ENCODE results near the gene CCL3. TPM values are rescaled to one million over a fixed set of nuclear protein-coding genes. Genes with fewer than 3 reads are reported as not detected.
"Not testable (repeated sequence)": the region's sequence is repeated elsewhere in the genome, so short reads cannot be mapped to it uniquely, and the experiment has no call there.

The CCL3 gene
- total RNA-seq, 1 donor from 2014 or later, result 3.6 TPM

GRCh38 chr17:36095992-36096391 lies 6.0 kb upstream of the CCL3 start:
- peaks cover 2% of the 10 kb centered on the region for H3K4me1 Mint-ChIP-seq (ENCODE audit: low read depth, unreplicated experiment)
- H3K9ac ChIP-seq (ENCODE audit: low read length), result no peak overlapping the region
- no peak overlapping the region for H3K27ac ChIP-seq (ENCODE audit: low read depth, low read length)
- no peaks in the 10 kb centered on the region for H3K9me3 ChIP-seq (ENCODE audit: insufficient read depth, low read depth, low read length)
- TF ChIP-seq CTCF (IDR thresholded peaks at IDR 0.05; ENCODE audit: insufficient read depth, low read depth, low read length) (no peak), EZH2 (IDR thresholded peaks at IDR 0.05; ENCODE audit: insufficient read depth, low read length) (no peak)
- H3K4me2 ChIP-seq (ENCODE audit: low read length), result no peak overlapping the region
- no peaks in the 10 kb centered on the region for H3K9me3 Mint-ChIP-seq (ENCODE audit: unreplicated experiment)
- no peaks in the 10 kb centered on the region for H4K20me1 ChIP-seq (ENCODE audit: insufficient read depth, low read length)
- no peak overlapping the region for H3K27ac Mint-ChIP-seq (ENCODE audit: unreplicated experiment)
- no peaks in the 10 kb centered on the region for H3K79me2 ChIP-seq (ENCODE audit: insufficient read depth, low read length)
- no peaks in the 10 kb centered on the region for H3K4me1 ChIP-seq (ENCODE audit: insufficient read depth, low read length)
- H3K27me3 ChIP-seq (ENCODE audit: insufficient read depth, low read length), result no peaks in the 10 kb centered on the region
- no peaks in the 10 kb centered on the region for H3K27me3 Mint-ChIP-seq (ENCODE audit: low read depth, unreplicated experiment)
- no peak overlapping the region for H3K4me3 Mint-ChIP-seq (ENCODE audit: unreplicated experiment)
- no peak for FAIRE-seq
- no peaks in the 10 kb centered on the region for H3K36me3 Mint-ChIP-seq (ENCODE audit: low read depth, unreplicated experiment)
- no peak overlapping the region for H2AFZ ChIP-seq (ENCODE audit: low read depth, low read length)
- no peaks in the 10 kb centered on the region for H3K36me3 ChIP-seq (ENCODE audit: insufficient read depth, low read length)
- no peak overlapping the region for H3K4me3 ChIP-seq (ENCODE audit: insufficient read depth, low read depth, low read length)
- DNase-seq (ENCODE audit: low read depth), result no peak

- H3K36me3 Mint-ChIP-seq (ENCODE audit: low read depth, unreplicated experiment), result no peaks in the 10 kb centered on the region
- TF ChIP-seq CTCF (IDR thresholded peaks at IDR 0.05; ENCODE audit: insufficient read depth, low read depth, low read length), result no peak
- TF ChIP-seq EZH2 (IDR thresholded peaks at IDR 0.05; ENCODE audit: insufficient read depth, low read length), result no peak
- no peak overlapping the region for H2AFZ ChIP-seq (ENCODE audit: low read depth, low read length)
- H3K4me1 Mint-ChIP-seq (ENCODE audit: low read depth, unreplicated experiment), result peaks cover 11% of the 10 kb centered on the region
- no peaks in the 10 kb centered on the region for H3K27me3 Mint-ChIP-seq (ENCODE audit: low read depth, unreplicated experiment)
- H3K4me1 ChIP-seq (ENCODE audit: insufficient read depth, low read length), result no peaks in the 10 kb centered on the region
- no peaks in the 10 kb centered on the region for H3K36me3 ChIP-seq (ENCODE audit: insufficient read depth, low read length)
- H3K27me3 ChIP-seq (ENCODE audit: insufficient read depth, low read length), result no peaks in the 10 kb centered on the region
- FAIRE-seq (no peak), DNase-seq (ENCODE audit: low read depth) (no peak)
- H3K9me3 Mint-ChIP-seq (ENCODE audit: unreplicated experiment), result no peaks in the 10 kb centered on the region
- H3K27ac ChIP-seq (ENCODE audit: low read depth, low read length), result no peak overlapping the region
- no peaks in the 10 kb centered on the region for H3K79me2 ChIP-seq (ENCODE audit: insufficient read depth, low read length)
- no peak overlapping the region for H3K4me3 Mint-ChIP-seq (ENCODE audit: unreplicated experiment)
- no peak overlapping the region for H3K4me3 ChIP-seq (ENCODE audit: insufficient read depth, low read depth, low read length)
- no peak overlapping the region for H3K4me2 ChIP-seq (ENCODE audit: low read length)
- H4K20me1 ChIP-seq (ENCODE audit: insufficient read depth, low read length), result no peaks in the 10 kb centered on the region
- H3K27ac Mint-ChIP-seq (ENCODE audit: unreplicated experiment), result no peak overlapping the region
- no peaks in the 10 kb centered on the region for H3K9me3 ChIP-seq (ENCODE audit: insufficient read depth, low read depth, low read length)
- H3K9ac ChIP-seq (ENCODE audit: low read length), result no peak overlapping the region
Observed at GRCh38 chr17:36094746-36095145, 4.8 kb upstream of the CCL3 start.

- Histone ChIP-seq H2AFZ (ENCODE audit: low read depth, low read length) (no peak overlapping the region), H3K4me3 (ENCODE audit: insufficient read depth, low read depth, low read length) (no peak overlapping the region), H3K9me3 (ENCODE audit: insufficient read depth, low read depth, low read length) (no peaks in the 10 kb centered on the region), H3K4me1 (ENCODE audit: insufficient read depth, low read length) (no peaks in the 10 kb centered on the region), H4K20me1 (ENCODE audit: insufficient read depth, low read length) (no peaks in the 10 kb centered on the region), H3K27me3 (ENCODE audit: insufficient read depth, low read length) (no peaks in the 10 kb centered on the region), H3K79me2 (ENCODE audit: insufficient read depth, low read length) (no peaks in the 10 kb centered on the region), H3K4me2 (ENCODE audit: low read length) (no peak overlapping the region), H3K27ac (ENCODE audit: low read depth, low read length) (no peak overlapping the region), H3K36me3 (ENCODE audit: insufficient read depth, low read length) (no peaks in the 10 kb centered on the region), H3K9ac (ENCODE audit: low read length) (no peak overlapping the region)
- no peak for DNase-seq (ENCODE audit: low read depth)
- Mint-ChIP-seq H3K27me3 (ENCODE audit: low read depth, unreplicated experiment) (no peaks in the 10 kb centered on the region), H3K4me3 (ENCODE audit: unreplicated experiment) (no peak overlapping the region), H3K36me3 (ENCODE audit: low read depth, unreplicated experiment) (no peaks in the 10 kb centered on the region), H3K9me3 (ENCODE audit: unreplicated experiment) (no peaks in the 10 kb centered on the region), H3K27ac (ENCODE audit: unreplicated experiment) (no peak overlapping the region), H3K4me1 (ENCODE audit: low read depth, unreplicated experiment) (peaks cover 16% of the 10 kb centered on the region)
- FAIRE-seq, result no peak
- TF ChIP-seq CTCF (IDR thresholded peaks at IDR 0.05; ENCODE audit: insufficient read depth, low read depth, low read length) (no peak), EZH2 (IDR thresholded peaks at IDR 0.05; ENCODE audit: insufficient read depth, low read length) (no peak)
Observed at GRCh38 chr17:36094232-36094631, 4.3 kb upstream of the CCL3 start.

GRCh38 chr17:36092715-36093114 lies 2.8 kb upstream of the CCL3 start:
- H3K4me2 ChIP-seq (ENCODE audit: low read length); H3K79me2 ChIP-seq (ENCODE audit: insufficient read depth, low read length); H3K36me3 Mint-ChIP-seq (ENCODE audit: low read depth, unreplicated experiment); H3K9me3 ChIP-seq (ENCODE audit: insufficient read depth, low read depth, low read length); FAIRE-seq; H3K4me1 ChIP-seq (ENCODE audit: insufficient read depth, low read length); H3K27me3 Mint-ChIP-seq (ENCODE audit: low read depth, unreplicated experiment); H3K27me3 ChIP-seq (ENCODE audit: insufficient read depth, low read length); H3K9me3 Mint-ChIP-seq (ENCODE audit: unreplicated experiment); H3K27ac Mint-ChIP-seq (ENCODE audit: unreplicated experiment); H3K27ac ChIP-seq (ENCODE audit: low read depth, low read length); H3K4me3 Mint-ChIP-seq (ENCODE audit: unreplicated experiment); H4K20me1 ChIP-seq (ENCODE audit: insufficient read depth, low read length); H2AFZ ChIP-seq (ENCODE audit: low read depth, low read length); H3K4me3 ChIP-seq (ENCODE audit: insufficient read depth, low read depth, low read length); H3K36me3 ChIP-seq (ENCODE audit: insufficient read depth, low read length); DNase-seq (ENCODE audit: low read depth); H3K9ac ChIP-seq (ENCODE audit: low read length): not testable (repeated sequence)
- peaks cover 19% of the 10 kb centered on the region for H3K4me1 Mint-ChIP-seq (ENCODE audit: low read depth, unreplicated experiment)

Measured in astrocyte (in vitro differentiated cells and primary cell).